Fibroblast of skin of left biceps (primary cell): ENCODE data around the gene CCDC106.

Experiments
- DNase-seq, 2 experiments: peaks; one replicate each; pipeline ENCODE4 v3.0.0-alpha.2; 2013; ENCODE audit warnings: low read depth in 2 of 2

Gene CCDC106

GRCh38 chr19:55696301-55697068 lies 48.5 kb downstream of the CCDC106 start:
- no peak for DNase-seq

DNA sequence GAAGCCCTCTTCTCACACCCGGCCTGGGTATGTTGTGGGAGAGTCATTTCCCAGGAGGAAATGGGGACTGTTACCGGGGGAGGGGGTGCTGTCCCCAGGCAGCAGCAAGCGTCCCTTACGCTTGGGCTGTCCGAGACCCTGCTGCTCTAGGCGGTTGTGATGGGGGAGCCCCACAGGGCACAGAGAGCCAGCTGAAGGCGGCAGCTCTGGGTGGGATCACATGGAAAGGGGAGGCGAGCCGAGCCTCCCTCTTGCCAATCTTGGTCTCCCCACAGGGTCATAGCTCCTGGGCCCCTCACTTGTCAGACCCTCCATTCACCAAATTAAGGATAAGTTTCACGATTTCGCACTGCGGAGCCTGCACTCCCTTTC lies 49.0 kb downstream of the CCDC106 start:
- DNase-seq, result no peak

GRCh38 chr19:55697698-55698097 lies 49.7 kb downstream of the CCDC106 start:
- no peak for DNase-seq

DNA sequence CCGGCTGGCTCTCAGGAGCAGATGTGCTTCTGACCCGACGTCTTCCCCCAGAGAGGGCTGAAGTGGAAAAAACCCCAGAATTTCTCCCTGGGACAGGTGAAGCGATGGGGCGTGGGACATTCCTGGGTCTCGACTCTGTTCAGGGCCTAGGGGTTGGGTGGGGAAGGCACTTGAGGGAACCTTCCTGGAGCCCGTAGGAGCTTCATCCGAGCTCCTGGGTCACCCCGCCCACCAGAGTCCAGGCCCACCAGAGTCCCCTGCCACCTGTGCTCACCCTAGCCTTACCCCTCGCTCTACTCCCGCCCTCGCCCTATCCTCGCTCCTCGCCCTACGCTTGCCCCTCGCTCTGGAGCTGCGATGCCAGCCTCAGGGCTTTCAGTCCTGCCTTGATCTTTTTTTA lies 50.2 kb downstream of the CCDC106 start:
- no peak for DNase-seq

DNA sequence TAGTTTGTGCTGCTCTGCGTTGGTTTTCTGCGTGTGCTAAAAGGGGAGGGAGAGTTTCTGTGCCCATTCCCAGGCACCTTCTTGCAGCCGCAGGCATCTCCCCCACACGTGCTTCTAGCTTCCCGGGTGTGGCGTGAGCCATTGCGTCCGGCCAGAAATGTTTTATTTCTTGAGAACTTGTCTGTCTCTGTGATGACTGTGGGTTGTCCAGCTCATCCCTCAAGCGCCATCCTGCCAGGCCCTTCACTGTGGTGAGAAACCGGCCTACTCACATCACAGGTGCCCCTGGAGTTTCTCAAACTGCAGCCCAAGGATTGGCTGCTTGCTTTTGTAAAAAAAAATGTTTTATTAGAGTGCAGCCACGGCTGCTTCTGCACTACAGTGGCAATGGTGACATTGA lies 51.2 kb downstream of the CCDC106 start:
- no peak for DNase-seq

DNA sequence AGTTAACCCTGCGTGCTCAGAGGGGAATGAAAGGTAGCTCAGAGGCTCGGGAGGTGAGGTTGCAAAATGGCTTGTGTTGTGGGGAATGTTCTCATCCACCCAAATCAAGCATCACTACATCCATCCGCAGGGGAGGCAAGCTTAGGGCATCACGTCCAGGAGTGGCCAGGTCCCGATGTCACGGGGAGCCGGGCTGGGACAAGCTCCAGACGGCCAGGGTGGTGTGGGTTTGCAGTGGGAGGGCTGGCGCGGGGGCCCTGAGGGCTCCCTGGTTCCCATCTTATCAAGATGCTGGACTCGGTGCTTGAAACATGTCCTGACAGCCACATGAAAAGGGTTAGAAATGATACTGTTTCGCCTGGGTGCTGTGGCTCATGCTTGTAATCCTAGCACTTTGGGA lies 52.8 kb downstream of the CCDC106 start:
- no peak for DNase-seq

DNA sequence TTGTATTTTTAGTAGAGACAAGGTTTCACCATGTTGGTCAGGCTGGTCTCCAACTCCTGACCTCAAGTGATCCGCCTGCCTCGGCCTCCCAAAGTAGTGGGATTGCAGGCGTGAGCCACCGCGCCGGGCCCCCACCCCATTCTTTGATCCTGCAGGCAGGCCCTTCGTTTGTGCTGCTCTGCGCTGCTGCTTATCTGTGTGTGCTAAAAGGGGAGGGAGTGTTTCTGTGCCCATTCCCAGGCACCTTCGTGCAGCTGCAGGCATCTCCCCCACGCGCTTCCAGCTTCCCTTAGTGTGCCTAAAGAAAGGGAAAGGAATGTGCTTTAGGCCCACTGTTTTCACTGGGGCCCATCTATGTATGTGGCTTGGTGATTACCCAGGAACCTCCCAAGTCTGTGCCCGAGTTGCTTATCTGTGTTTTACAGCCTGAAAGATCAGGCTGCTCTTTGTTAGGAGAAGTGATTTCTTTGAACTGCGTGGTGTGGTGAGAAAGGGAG lies 54.2 kb downstream of the CCDC106 start:
- no peak for DNase-seq
